Measurements from ENCODE around the gene RAP2B. TPM values are rescaled to one million over a fixed set of nuclear protein-coding genes. Genes with fewer than 3 reads are reported as not detected.

Gene RAP2B
- total RNA-seq = 10 to 100 TPM; 17.6 to 28.2 (median 22.6) TPM

DNA sequence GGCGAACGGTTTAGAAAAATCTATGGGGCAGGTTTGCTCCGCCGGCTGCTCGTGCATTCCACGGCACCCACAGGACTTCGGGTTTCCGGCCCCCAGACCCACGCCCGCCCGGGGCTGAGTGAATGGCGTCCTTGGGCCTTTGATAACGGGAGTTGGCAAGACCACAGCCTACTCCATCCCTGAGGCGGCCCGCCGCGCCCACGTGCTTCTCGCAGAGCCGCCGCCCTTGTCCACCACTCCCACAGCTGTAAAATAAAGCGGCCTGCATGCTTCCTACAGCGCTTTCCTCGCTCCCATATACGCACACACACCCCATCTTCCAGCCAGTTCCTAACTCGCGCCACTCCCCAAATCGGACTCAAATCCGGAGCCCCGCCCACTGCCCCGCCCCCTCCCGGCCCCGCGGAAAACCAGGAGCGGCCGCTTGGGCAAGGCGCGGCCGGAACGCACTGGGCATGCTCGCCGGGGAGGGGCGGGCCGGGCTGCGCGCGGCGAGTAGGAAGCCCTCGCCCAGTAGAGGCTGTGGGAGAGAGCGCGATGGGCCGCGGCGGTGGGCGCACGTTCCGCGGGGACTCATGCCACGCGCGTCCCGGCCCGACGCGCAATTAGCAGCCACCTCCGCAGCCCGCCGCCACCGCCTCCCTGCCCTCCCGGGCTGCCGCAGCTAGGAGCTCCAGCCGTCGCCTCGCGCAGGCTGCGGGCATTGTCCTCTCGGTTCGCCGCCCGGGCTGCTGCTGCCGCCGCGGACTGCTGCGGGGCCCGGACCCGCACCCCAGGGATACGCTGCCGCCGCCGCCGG is at the start of gene RAP2B:
Gene RAP2B, plus strand, starts transcription at position 513 of the 799 bp plus-strand sequence. CDS start 468 bp downstream, outside the sequence.
- TF ChIP-seq, protein P1, sequence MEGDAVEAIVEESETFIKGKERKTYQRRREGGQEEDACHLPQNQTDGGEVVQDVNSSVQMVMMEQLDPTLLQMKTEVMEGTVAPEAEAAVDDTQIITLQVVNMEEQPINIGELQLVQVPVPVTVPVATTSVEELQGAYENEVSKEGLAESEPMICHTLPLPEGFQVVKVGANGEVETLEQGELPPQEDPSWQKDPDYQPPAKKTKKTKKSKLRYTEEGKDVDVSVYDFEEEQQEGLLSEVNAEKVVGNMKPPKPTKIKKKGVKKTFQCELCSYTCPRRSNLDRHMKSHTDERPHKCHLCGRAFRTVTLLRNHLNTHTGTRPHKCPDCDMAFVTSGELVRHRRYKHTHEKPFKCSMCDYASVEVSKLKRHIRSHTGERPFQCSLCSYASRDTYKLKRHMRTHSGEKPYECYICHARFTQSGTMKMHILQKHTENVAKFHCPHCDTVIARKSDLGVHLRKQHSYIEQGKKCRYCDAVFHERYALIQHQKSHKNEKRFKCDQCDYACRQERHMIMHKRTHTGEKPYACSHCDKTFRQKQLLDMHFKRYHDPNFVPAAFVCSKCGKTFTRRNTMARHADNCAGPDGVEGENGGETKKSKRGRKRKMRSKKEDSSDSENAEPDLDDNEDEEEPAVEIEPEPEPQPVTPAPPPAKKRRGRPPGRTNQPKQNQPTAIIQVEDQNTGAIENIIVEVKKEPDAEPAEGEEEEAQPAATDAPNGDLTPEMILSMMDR (IDR thresholded peaks at IDR 0.05; ENCODE audit: low read depth) = no peak

DNA sequence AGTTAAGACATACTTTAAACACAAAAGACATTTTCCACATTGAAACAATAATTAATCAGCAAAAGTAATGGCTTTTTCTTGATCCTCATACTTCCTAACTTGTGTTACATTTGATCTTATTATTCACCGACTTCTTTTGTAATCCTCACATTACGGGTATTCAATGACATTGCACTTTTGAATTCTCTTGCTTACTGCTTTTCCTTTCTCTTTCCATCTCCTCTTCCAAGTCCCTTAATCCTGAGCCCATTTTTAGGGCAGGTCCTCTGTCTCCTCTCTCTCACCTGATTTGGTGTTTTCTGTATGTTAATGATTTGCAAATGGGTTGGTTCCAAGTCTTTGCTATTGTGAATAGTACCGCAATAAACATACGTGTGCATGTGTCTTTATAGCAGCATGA is 48.5 kb upstream of the RAP2B start:
- TF ChIP-seq, protein P1 (IDR thresholded peaks at IDR 0.05; ENCODE audit: low read depth) = no peak

DNA sequence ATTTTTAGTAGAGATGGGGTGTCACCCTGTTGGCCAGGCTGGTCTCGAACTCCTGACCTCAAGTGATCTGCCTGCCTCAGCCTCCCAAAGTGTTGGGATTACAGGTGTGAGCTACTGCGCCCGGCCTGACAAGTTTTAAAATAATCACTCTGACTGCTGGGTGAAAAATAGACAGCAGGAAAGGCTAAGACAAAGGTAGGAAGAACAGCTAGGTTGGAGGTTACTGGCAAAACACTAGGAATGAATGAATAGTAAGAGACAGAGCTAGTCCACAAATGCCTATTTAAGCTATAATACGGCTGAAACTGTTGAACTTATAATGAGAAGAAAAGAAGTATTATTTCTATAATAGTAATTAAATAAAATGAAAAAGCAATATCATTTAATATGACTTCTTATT is 46.7 kb upstream of the RAP2B start:
- TF ChIP-seq, protein P1 (IDR thresholded peaks at IDR 0.05; ENCODE audit: low read depth) = no peak

DNA sequence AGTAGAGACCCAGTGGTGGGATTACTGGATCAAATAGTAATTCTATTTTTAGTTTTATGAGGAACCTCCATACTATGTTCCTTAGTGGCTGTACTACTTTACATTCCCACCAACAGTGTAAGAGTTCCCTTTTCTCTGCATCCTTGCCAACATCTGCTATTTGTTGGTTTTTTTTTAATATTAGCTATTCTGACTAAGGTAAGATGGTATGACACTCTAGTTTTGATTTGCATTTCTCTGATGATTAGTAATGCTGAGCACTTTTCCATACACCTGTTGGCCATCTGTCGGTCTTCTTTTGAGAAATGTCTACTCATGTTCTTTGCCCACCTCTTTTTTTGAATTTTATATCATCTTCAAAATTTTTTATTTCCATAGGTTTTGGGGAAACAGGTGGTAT is 34.2 kb upstream of the RAP2B start:
- TF ChIP-seq, protein P1 (IDR thresholded peaks at IDR 0.05; ENCODE audit: low read depth) = no peak

DNA sequence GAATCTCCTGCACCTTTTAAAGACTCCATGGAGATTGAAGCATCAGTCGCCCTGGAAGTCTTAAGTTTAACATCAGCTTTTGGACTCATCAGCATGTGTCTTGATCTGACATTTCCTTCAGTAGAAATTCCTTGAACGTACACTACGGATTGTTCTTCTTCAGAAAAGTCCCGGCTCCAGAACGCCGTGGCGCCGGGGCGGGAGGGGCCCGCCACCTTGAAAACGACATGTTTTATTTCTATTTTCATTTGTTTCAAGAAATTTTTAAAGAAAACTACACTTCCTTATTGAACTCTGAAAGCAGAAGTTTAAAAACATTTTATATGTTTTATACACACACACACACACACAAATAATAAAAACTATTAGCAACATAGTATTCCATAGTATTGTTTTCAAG is 32.6 kb upstream of the RAP2B start:
- TF ChIP-seq, protein P1 (IDR thresholded peaks at IDR 0.05; ENCODE audit: low read depth) = no peak

DNA sequence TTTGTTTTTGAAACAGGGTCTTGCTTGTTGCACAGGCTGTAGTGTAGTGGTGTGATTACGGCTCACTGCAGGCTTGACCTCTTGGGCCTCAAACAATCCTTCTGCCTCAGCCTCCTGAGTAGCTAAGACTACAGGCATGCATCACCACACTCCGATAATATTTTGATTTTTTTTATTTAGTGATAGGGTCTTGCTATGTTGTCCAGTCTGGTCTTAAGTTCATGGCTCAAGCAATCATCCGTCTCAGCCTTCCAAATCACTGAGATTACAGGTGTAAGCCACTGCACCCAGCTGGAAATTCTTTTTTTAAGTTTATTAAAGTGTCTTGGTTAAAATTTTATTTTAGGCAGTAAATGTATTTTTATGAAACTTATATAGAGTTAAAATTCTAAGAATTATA is 32.2 kb upstream of the RAP2B start:
- TF ChIP-seq, protein P1 (IDR thresholded peaks at IDR 0.05; ENCODE audit: low read depth) = no peak

DNA sequence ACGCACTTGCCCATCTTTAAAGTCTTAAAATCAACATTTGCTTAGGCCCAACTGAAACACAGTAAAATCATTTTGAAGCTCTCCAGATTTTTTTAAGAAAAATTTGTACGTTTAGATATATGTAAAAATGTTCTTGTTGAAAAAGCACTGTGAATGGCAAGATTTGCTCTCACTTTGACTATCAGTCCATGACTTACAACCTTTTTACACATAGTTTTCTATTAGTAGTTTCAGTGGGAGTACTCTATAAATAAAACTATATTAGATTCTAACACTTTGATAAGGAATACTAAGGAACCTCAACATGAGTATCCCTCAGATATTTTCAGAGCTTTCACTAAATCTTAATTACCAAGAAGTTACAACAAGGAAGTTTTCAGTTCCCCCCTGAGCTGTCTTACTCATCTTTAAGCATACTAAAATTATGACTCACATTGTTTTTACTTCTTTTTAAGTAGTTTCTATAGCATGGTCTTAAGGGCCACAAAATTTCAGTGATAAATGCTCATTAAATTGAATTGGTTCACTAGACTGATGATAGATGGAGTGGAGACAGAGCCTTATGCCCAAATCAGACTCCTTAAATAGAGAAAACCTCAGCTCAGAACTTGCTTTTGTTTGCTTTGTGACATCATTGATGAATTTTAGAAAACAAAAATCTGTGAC is 31.6 kb upstream of the RAP2B start:
- TF ChIP-seq, protein P1 (IDR thresholded peaks at IDR 0.05; ENCODE audit: low read depth) = no peak
